Measurements from ENCODE around the gene TIMP3.

GRCh38 chr22:32786027-32786418 lies 15.5 kb upstream of the TIMP3 start:
- TF ChIP-seq CTCF (IDR thresholded peaks at IDR 0.05), result no peak
- no peak for TF ChIP-seq POLR2A (IDR thresholded peaks at IDR 0.05)
- TF ChIP-seq POLR2AphosphoS5 (IDR thresholded peaks at IDR 0.05), result no peak

All from stomach (tissue), 4 donors.